NCI-H128 (cell line): ENCODE results near the gene PRXL2B.

ENCODE experiments used
- DNase-seq: peaks from one replicate; lab custom pipeline; 2025; ENCODE audit not compliant: unreplicated experiment; lab: John Stamatoyannopoulos, UW

The PRXL2B gene

GRCh38 chr1:2632561-2633361 is 46.2 kb downstream of the PRXL2B start, which contains the start of gene MMEL1:
Gene MMEL1 (minus strand): TSS chr1:2633016. CDS start chr1:2629484, 3,532 bp downstream.
- DNase-seq = no peak

GRCh38 chr1:2633366-2633935 is 46.9 kb downstream of the PRXL2B start:
- no peak for DNase-seq

GRCh38 chr1:2633936-2634491 is 47.4 kb downstream of the PRXL2B start:
- no peak for DNase-seq

- DNase-seq = no peak
These were observed 48.9 kb downstream of the PRXL2B start for GRCh38 chr1:2635361-2636010.

- DNase-seq = no peak
These were observed 50.2 kb downstream of the PRXL2B start for GRCh38 chr1:2636733-2637132.

GRCh38 chr1:2637442-2638145 is 51.0 kb downstream of the PRXL2B start:
- DNase-seq = no peak

- no peak for DNase-seq
These were observed 52.0 kb downstream of the PRXL2B start for GRCh38 chr1:2638466-2639115.

- DNase-seq = no peak
These were observed 52.6 kb downstream of the PRXL2B start for GRCh38 chr1:2639203-2639602.

GRCh38 chr1:2639607-2640521 is 53.3 kb downstream of the PRXL2B start:
- no peak for DNase-seq

- no peak for DNase-seq
These were observed 54.0 kb downstream of the PRXL2B start for GRCh38 chr1:2640626-2641025.
